Renal cortex interstitium (tissue), 11 donors: ENCODE measurements around the gene SDE2. TPM values are rescaled to one million over a fixed set of nuclear protein-coding genes. Genes with fewer than 3 reads are reported as not detected.
"Not testable (repeated sequence)": the region's sequence is repeated elsewhere in the genome, so short reads cannot be mapped to it uniquely, and the experiment has no call there.

ENCODE experiments used
- DNase-seq, 11 donors: peaks; one replicate each; pipeline ENCODE4 v3.0.0-alpha.2; 2013; ENCODE audit warnings: low read depth in 9 of 11, low spot score in 4 of 11; ENCODE audit errors: extremely low read depth in 1 of 11
- polyA plus RNA-seq, 3 donors: library from polyadenylated mRNA; unstranded; fragments of 120-200 nt; gene quantifications; one replicate each; pipeline ENCODE4 v1.2.1, GENCODE V29; 2013; ENCODE audit not compliant: insufficient read length in 3 of 3

Gene SDE2
- polyA plus RNA-seq, 3 donors: 19.9 to 23.8 (median 21.7) TPM

- no peak for DNase-seq
These were observed 8.3 kb downstream of the SDE2 start for GRCh38 chr1:225990705-225991464.

- DNase-seq: peak in 1 of 11 donors; percentile 43
These were observed 11.4 kb downstream of the SDE2 start for GRCh38 chr1:225987491-225988316.

GRCh38 chr1:225981714-225982113 lies 17.4 kb downstream of the SDE2 start:
- no peak for DNase-seq

GRCh38 chr1:225980005-225980836 lies 18.9 kb downstream of the SDE2 start:
- no peak for DNase-seq

GRCh38 chr1:225979421-225979820 lies 19.7 kb downstream of the SDE2 start:
- DNase-seq: no peak

GRCh38 chr1:225977937-225978748 lies 21.0 kb downstream of the SDE2 start:
- no peak for DNase-seq

GRCh38 chr1:225975146-225975545 lies 24.0 kb downstream of the SDE2 start:
- DNase-seq: not testable (repeated sequence)

GRCh38 chr1:225974454-225974853 lies 24.7 kb downstream of the SDE2 start:
- DNase-seq: no peak

GRCh38 chr1:225973158-225973557 lies 26.0 kb downstream of the SDE2 start:
- peak in 9 of 11 donors; percentile 26 to 72 (median 51) for DNase-seq

- no peak for DNase-seq
These were observed 26.6 kb downstream of the SDE2 start for GRCh38 chr1:225972344-225973152.

- not testable (repeated sequence) for DNase-seq
These were observed 28.5 kb downstream of the SDE2 start for GRCh38 chr1:225970592-225971157.

- not testable (repeated sequence) for DNase-seq
These were observed 29.4 kb downstream of the SDE2 start for GRCh38 chr1:225969751-225970150.

- no peak for DNase-seq
These were observed 33.9 kb downstream of the SDE2 start for GRCh38 chr1:225965231-225965630.

- DNase-seq: no peak
These were observed 35.2 kb downstream of the SDE2 start for GRCh38 chr1:225963735-225964530.

- DNase-seq: peak in 2 of 11 donors; percentile 24 to 34
These were observed 36.6 kb downstream of the SDE2 start for GRCh38 chr1:225962440-225962975.

GRCh38 chr1:225961659-225962439 lies 37.3 kb downstream of the SDE2 start:
- DNase-seq: no peak
